ENCODE data around the gene DRD3.

Gene DRD3

DNA sequence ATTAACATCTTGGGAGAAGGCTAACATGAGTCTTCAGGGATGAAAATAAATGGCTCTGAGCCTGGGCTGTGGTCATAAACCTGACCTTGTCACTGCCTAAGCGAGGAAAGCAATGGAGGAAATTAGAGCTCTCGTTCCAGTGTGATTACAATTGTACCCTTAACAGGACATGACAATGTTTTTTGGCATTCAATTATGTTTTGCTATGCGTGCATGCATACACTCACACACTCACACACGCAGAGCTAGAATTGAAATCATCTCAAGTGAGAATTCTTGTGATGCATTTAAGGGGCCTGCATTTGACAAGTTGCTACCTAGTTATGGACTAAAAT lies 34.4 kb upstream of the DRD3 start:
- TF ChIP-seq, protein P1, sequence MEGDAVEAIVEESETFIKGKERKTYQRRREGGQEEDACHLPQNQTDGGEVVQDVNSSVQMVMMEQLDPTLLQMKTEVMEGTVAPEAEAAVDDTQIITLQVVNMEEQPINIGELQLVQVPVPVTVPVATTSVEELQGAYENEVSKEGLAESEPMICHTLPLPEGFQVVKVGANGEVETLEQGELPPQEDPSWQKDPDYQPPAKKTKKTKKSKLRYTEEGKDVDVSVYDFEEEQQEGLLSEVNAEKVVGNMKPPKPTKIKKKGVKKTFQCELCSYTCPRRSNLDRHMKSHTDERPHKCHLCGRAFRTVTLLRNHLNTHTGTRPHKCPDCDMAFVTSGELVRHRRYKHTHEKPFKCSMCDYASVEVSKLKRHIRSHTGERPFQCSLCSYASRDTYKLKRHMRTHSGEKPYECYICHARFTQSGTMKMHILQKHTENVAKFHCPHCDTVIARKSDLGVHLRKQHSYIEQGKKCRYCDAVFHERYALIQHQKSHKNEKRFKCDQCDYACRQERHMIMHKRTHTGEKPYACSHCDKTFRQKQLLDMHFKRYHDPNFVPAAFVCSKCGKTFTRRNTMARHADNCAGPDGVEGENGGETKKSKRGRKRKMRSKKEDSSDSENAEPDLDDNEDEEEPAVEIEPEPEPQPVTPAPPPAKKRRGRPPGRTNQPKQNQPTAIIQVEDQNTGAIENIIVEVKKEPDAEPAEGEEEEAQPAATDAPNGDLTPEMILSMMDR (IDR thresholded peaks at IDR 0.05; ENCODE audit: insufficient read depth, missing control alignments) = no peak
- FAIRE-seq (no peak), DNase-seq (ENCODE audit: insufficient read length, low spot score) (no peak)

DNA sequence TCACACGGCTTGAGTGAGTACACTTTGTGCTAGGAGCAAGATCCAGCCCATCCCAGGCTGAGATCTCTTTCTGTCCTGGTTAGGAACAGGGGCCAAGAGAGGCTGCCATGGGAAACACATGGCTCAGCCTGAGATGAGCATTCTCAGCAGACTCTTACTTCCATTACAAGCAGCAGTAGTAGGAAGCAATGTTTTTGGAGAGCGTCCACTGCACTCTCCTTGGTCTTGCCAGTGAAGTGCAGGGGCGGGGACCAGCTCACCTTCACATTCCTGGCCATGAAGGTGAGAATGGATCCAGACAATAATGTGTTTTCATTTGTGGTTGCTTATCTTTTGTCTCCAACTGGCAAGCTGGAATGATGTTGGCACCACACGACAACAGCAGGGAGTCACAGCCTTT lies 33.8 kb upstream of the DRD3 start:
- TF ChIP-seq, protein P1 (IDR thresholded peaks at IDR 0.05; ENCODE audit: insufficient read depth, missing control alignments) = no peak
- FAIRE-seq = no peak

DNA sequence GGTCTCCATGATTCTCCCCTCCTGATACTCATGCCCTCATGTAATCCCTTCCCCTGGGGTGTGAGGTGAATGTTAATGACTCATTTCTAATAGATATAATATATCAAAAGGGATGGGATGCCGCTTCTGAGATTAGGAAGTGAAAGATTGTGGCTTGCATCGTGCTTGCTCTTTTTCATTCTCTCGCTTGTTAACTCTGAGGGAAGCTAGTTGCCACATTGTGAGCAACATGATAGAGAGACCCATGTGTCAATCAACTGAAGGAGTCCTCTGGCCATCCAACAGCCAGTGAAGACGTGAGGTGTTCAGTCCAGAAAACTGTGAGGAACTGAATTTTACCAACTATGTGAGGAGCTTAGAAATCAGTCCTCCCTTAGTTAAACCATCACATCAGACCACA lies 28.9 kb upstream of the DRD3 start:
- no peak for FAIRE-seq
- TF ChIP-seq, protein P1 (IDR thresholded peaks at IDR 0.05; ENCODE audit: insufficient read depth, missing control alignments) = no peak
- no peak for DNase-seq (ENCODE audit: insufficient read length, low spot score)

More for the DNA sequence above, 33.8 kb upstream of the DRD3 start:
- no peak for DNase-seq (ENCODE audit: insufficient read length, low spot score)

DNA sequence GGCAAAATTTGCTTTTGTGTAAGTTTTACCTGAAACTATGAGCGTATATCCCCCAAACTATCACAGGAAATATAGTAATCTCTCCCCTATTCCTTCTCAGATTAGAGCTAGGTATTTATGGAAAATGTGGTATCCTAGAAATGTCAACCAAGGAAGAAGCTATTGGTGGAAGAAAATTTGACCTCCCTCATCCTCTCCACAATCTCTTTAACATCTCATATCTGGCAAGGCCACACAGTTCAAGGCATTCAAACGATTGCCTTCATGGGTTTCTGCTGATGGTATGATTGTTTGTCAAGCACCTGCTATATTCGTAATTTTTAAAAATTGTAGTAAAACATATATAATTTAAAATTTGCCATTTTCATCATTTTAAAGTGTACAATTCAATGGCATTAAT lies 27.5 kb upstream of the DRD3 start:
- DNase-seq (ENCODE audit: insufficient read length, low spot score) = no peak
- TF ChIP-seq, protein P1 (IDR thresholded peaks at IDR 0.05; ENCODE audit: insufficient read depth, missing control alignments) = no peak
- FAIRE-seq = no peak

DNA sequence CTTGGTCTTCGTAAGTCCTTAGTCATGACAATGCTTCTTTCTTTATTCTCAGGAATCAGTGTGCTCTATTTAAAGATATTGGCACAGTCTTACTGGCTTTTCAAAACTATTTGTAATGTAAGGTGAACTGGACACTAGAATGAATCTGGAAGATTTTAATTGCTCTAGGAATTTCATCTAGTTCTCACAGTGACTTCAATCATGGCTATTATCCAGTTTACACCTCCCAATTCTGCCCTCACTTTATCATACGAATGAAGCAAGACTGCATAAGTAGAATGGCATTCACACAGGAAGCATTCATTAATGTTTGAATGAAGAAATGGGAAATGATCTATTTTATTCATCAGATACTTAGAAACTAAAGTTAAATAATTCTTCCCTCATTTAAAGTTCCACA lies 26.7 kb upstream of the DRD3 start:
- FAIRE-seq (no peak), DNase-seq (ENCODE audit: insufficient read length, low spot score) (no peak)
- TF ChIP-seq, protein P1 (IDR thresholded peaks at IDR 0.05; ENCODE audit: insufficient read depth, missing control alignments) = no peak

DNA sequence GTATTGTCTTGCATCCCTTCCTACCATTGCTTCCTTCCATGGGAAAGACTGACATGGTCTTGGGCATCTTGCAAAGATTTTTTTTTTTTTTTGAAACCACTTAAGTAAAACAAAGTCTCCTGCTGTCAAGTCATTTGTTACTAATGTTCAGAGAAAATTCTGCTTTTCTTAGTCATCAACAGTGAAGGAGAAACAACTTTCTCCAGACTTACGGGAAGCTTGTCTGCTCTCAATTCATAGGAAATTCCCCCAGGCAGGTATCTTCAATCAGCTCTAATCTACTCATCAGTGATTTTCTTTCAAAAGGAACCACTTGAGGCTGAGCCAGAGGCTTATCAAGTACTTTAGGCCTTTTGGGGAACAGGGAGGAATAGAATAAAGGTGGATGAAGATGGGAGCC lies 15.9 kb upstream of the DRD3 start:
- DNase-seq (ENCODE audit: insufficient read length, low spot score) = no peak
- TF ChIP-seq, protein P1 (IDR thresholded peaks at IDR 0.05; ENCODE audit: insufficient read depth, missing control alignments) = no peak
- FAIRE-seq = no peak

DNA sequence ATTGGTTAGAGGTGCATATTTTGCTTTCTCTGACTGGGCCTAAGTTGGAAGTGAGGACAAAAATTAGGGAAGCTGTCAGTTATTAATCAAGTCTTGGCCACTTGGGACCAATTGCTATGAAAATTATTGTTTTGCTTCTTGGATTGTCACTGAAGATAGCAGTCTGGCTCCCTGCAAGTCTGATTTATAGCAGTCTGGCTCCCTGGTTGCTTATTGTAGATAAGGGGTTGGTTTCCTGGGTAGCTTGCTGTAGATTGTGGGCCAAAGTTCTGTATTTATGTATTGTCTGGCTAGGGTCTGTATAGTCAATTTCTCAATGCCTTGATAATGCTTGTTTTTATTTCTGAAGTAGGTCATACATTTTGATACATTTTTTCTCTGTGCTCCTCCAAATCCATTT lies 13.3 kb upstream of the DRD3 start:
- FAIRE-seq (no peak), DNase-seq (ENCODE audit: insufficient read length, low spot score) (no peak)
- TF ChIP-seq, protein P1 (IDR thresholded peaks at IDR 0.05; ENCODE audit: insufficient read depth, missing control alignments) = no peak

Data from D721Med (cell line).